Mucosa of descending colon (tissue), 3 donors: ENCODE measurements around the gene CECR2. TPM values are rescaled to one million over a fixed set of nuclear protein-coding genes. Genes with fewer than 3 reads are reported as not detected.

ENCODE experiments used
- ATAC-seq: fragments of 200-7000 bp; cut with Tn5 transposase; one replicate; pipeline ENCODE4 v1.9.1; 2020; ENCODE audit warnings: mild to moderate bottlenecking, moderate library complexity
- DNase-seq, 3 donors: peaks; one replicate each; pipeline ENCODE4 v3.0.0-alpha.2; 2020
- H3K36me3 ChIP-seq: fragments of 200-600 bp; one replicate; pipeline ENCODE4 v1.8.0; 2021; ENCODE audit warnings: low read depth, mild to moderate bottlenecking
- H3K4me1 ChIP-seq: fragments of 200-600 bp; one replicate; pipeline ENCODE4 v1.8.0; 2021; ENCODE audit warnings: low read depth, mild to moderate bottlenecking
- H3K4me3 ChIP-seq: fragments of 200-600 bp; one replicate; pipeline ENCODE4 v1.8.0; 2021; ENCODE audit warnings: mild to moderate bottlenecking
- H3K9me3 ChIP-seq: fragments of 200-600 bp; one replicate; pipeline ENCODE4 v1.8.0; 2021; ENCODE audit warnings: mild to moderate bottlenecking
- intact Hi-C, 2 donors: fragments of 100-400 bp; cut with DNase I in 1 of 2; cut with micrococcal nuclease in 1 of 2; formaldehyde crosslinking; loops; one replicate each; pipeline versions ENCODE4 v1.11.0 to v1.11.1; 2022; cut with DNase I, micrococcal nuclease
- total RNA-seq, 3 donors: library from RNA; stranded (reverse); fragmentation: NEBNext Ultra II Directional in 2 of 3; extraction: Animal tissue kit (Norgen Biotek cat#: 25700) in 2 of 3; gene quantifications; one replicate each; pipeline versions ENCODE4 v1.2.1 to v1.2.4, GENCODE V29; 2021 to 2023
- TF ChIP-seq, protein P1 (sequence below): fragments of 200-600 bp; IDR thresholded peaks from one replicate; pipeline ENCODE4 v1.8.0; 2022; ENCODE audit warnings: antibody characterized with exemption, mild to moderate bottlenecking
- donor health status: DM: no; HTN: no; CAD: no; lungs with moderate emphysema.
- donor health status: DM: no; HTN: no; CAD: no.
- donor health status: DM: no; HTN: yes; CAD: no.

CECR2 gene
- total RNA-seq, 3 donors from 2014 or later, result 0.27 to 1.4 (median 0.29) TPM

- no peaks in the 10 kb centered on the region for H3K9me3 ChIP-seq
- intact Hi-C loops, result no loop called here
- no peak for DNase-seq
- TF ChIP-seq, protein P1, sequence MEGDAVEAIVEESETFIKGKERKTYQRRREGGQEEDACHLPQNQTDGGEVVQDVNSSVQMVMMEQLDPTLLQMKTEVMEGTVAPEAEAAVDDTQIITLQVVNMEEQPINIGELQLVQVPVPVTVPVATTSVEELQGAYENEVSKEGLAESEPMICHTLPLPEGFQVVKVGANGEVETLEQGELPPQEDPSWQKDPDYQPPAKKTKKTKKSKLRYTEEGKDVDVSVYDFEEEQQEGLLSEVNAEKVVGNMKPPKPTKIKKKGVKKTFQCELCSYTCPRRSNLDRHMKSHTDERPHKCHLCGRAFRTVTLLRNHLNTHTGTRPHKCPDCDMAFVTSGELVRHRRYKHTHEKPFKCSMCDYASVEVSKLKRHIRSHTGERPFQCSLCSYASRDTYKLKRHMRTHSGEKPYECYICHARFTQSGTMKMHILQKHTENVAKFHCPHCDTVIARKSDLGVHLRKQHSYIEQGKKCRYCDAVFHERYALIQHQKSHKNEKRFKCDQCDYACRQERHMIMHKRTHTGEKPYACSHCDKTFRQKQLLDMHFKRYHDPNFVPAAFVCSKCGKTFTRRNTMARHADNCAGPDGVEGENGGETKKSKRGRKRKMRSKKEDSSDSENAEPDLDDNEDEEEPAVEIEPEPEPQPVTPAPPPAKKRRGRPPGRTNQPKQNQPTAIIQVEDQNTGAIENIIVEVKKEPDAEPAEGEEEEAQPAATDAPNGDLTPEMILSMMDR, result no peak
- no peaks in the 10 kb centered on the region for H3K36me3 ChIP-seq
- H3K4me3 ChIP-seq, result no peak overlapping the region
- no peak for ATAC-seq
- no peaks in the 10 kb centered on the region for H3K4me1 ChIP-seq
Measured at GRCh38 chr22:17549655-17550054, 180.4 kb downstream of the CECR2 start.

GRCh38 chr22:17552737-17553136, 183.5 kb downstream of the CECR2 start:
- TF ChIP-seq, protein P1, result no peak
- Histone ChIP-seq H3K9me3 (no peaks in the 10 kb centered on the region), H3K4me3 (no peak overlapping the region), H3K36me3 (no peaks in the 10 kb centered on the region), H3K4me1 (no peaks in the 10 kb centered on the region)
- DNase-seq, result no peak
- no peak for ATAC-seq
- intact Hi-C loops, result no loop called here

- ATAC-seq (no peak), DNase-seq (no peak)
- intact Hi-C loops, result no loop called here
- H3K4me3 ChIP-seq, result no peak overlapping the region
- H3K9me3 ChIP-seq, result no peaks in the 10 kb centered on the region
- no peaks in the 10 kb centered on the region for H3K4me1 ChIP-seq
- H3K36me3 ChIP-seq, result no peaks in the 10 kb centered on the region
- TF ChIP-seq, protein P1, result no peak
Measured at GRCh38 chr22:17554814-17555213, 185.6 kb downstream of the CECR2 start.

- H3K36me3 ChIP-seq, result no peaks in the 10 kb centered on the region
- DNase-seq (no peak), ATAC-seq (no peak)
- intact Hi-C loops, result no loop called here
- TF ChIP-seq, protein P1, result no peak
- no peaks in the 10 kb centered on the region for H3K9me3 ChIP-seq
- H3K4me3 ChIP-seq, result no peak overlapping the region
- H3K4me1 ChIP-seq, result no peaks in the 10 kb centered on the region
Measured at GRCh38 chr22:17559188-17559587, 189.9 kb downstream of the CECR2 start.

GRCh38 chr22:17562906-17563870, 193.9 kb downstream of the CECR2 start, which contains the start of gene SLC25A18:
TSS of gene SLC25A18 (plus strand) at chr22:17563498. CDS start at chr22:17579945, 16,447 bp downstream.
- no peak within 1 kb of the TSS for H3K4me3 ChIP-seq
- TF ChIP-seq, protein P1, result no peak
- no peaks in the 10 kb centered on the region for H3K9me3 ChIP-seq
- intact Hi-C loops, result no loop called here
- no peak for ATAC-seq
- DNase-seq, result no peak
- no peaks in the 10 kb centered on the region for H3K36me3 ChIP-seq
- no peaks in the 10 kb centered on the region for H3K4me1 ChIP-seq
